ENCODE results near the gene ZBTB48.
"Not testable (repeated sequence)": the region's sequence is repeated elsewhere in the genome, so short reads cannot be mapped to it uniquely, and the experiment has no call there.

Gene ZBTB48

DNA sequence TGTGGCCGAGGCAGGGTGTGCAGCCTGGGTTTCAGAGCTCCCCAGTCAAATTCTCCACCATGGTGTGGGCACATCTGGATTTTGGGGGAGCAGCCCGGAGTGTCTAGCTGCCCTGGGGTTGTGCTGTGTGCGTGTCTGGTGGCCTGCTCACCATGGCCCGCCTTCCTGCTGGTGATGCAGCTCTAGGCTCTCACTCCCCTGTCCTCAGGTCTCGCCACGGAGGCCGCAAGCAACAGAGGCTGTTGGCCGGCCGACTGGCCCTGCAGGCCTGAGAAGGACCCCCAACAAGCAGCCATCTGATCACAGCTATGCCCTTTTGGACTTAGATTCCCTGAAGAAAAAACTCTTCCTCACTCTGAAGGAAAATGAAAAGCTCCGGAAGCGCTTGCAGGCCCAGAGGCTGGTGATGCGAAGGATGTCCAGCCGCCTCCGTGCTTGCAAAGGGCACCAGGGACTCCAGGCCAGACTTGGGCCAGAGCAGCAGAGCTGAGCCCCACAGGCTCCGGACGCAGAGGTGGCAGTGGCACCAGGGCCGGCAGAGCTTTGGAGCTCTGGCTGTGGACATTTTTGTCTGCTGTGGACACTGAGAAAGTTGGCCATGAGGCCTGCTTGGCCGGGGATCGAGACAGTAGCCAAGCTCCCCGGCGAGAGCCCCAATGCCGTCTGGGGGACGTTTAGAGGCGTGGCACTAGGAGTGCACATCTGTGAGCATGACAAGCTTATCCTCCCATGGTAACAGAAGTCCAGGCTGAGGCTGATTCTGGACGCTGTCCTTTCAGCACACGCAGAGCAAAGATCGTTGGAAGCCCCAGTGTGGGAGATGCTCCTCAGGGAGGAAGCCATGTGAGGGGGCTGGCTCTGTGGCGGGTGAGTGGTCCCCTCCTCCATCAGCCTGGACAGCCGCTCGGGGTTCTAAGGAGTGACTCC lies 53.1 kb downstream of the ZBTB48 start:
- DNase-seq (ENCODE audit: low read depth in 2 of 2, low spot score in 1 of 2): no peak

- DNase-seq (ENCODE audit: low read depth in 2 of 2, low spot score in 1 of 2): peak in 1 of 2 donors; percentile 22
Observed at GRCh38 chr1:6634371-6635052, 54.7 kb downstream of the ZBTB48 start.

- no peak for DNase-seq (ENCODE audit: low read depth in 2 of 2, low spot score in 1 of 2)
Observed at GRCh38 chr1:6635161-6635909, 55.5 kb downstream of the ZBTB48 start.

DNA sequence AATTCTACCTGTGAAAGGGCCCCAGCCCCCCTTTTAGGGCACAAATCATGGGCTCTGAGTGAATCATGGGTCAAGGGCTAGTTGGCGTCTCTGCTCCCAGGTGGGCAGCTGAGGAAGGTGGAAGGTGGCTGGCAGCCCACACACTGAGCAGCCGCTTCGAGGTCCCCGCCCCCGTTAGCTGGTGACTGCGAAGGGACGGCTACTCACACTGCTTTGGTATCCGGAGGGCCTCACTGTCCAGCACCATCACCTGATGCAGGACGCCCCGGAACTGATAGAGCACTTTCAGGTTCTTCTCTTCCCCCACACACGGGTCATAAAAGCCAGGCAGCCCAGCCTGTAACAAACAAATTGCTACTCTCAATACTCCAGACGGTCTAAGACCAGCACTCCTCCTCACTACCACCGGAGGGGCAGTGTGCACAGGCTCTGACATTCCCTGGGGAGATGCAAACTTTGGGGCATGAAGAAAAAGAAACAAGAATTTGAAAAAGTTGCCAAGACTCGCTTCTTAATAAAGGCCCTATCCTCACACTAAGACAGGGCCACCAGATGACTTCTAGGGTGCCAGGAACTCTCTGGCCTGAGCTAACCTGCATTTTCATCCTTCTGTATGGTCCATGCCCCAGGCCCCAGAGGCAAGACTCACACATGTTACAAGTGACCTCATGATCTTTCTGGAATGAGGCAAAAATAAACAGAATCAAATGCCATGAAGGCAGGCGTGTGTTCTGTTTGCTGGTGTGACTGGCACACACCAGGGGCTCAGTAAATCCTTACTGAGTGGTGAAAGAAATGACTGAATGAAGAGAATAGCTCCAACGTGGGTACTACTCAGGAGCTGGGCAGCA lies 56.3 kb downstream of the ZBTB48 start:
- DNase-seq (ENCODE audit: low read depth in 2 of 2, low spot score in 1 of 2): no peak

- not testable (repeated sequence) for DNase-seq (ENCODE audit: low read depth in 2 of 2, low spot score in 1 of 2)
Observed at GRCh38 chr1:6636778-6637177, 57.0 kb downstream of the ZBTB48 start.

DNA sequence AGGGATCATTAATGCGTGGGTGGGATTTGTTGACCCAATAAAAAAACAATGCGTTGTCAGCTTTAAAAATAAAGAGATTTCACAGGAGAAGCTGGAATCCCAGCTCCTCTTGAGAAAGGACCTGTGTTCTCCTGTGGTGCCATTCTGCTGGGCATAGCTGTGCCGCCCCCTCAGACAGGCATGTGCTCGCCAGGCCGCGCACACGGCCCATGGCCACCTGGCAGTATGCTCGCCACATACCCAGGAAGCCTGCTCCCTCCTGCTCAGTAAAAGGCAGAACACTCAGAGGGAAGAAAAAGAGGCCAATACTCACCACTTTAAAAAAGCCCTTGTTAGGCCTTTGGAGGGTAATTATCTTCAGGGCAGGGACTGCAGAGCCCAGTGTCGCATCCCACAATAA lies 58.0 kb downstream of the ZBTB48 start:
- DNase-seq (ENCODE audit: low read depth in 2 of 2, low spot score in 1 of 2): no peak

DNA sequence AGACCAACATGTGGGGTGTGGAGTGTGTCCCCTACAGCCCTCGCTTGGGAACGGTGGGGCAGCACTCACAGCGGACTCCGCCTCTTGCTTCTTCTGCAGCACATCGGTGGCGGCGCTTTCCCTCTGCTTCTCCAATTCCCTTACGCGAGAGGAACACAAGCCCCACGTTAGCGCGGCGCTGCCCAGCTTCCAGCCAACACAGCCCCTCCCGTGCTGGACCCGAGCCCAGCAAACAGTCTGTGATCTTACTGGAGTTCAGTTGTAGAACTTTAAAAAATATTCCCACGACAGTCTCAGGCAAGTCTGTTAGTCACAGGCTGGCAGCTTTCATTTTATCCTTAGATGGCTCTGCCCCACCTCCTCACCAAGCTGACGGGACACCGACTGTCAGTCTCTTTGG lies 58.4 kb downstream of the ZBTB48 start:
- no peak for DNase-seq (ENCODE audit: low read depth in 2 of 2, low spot score in 1 of 2)

Measured in stimulated activated CD8-positive, alpha-beta memory T cell treated with anti-CD3 and anti-CD28 coated beads, Interleukin-4, amount 100 ng/mL, for 1 hour (primary cell).